Stomach smooth muscle (tissue), 2 donors: Measurements from ENCODE around the gene EBF4.
"Not testable (repeated sequence)": the region's sequence is repeated elsewhere in the genome, so short reads cannot be mapped to it uniquely, and the experiment has no call there.

ENCODE experiments used
- H3K27ac ChIP-seq: one replicate; pipeline ENCODE4 v1.7.0; 2013; ENCODE audit warnings: mild to moderate bottlenecking, low read length, inconsistent platforms
- H3K27me3 ChIP-seq, 2 donors: one replicate each; pipeline ENCODE4 v1.7.0; 2013; ENCODE audit warnings: low read length in 2 of 2; ENCODE audit not compliant: insufficient read depth in 2 of 2, control insufficient read depth in 1 of 2
- H3K36me3 ChIP-seq, 2 donors: one replicate each; pipeline ENCODE4 v1.7.0; 2013; ENCODE audit warnings: low read length in 2 of 2; ENCODE audit not compliant: control insufficient read depth in 2 of 2, insufficient read depth in 2 of 2
- H3K4me1 ChIP-seq: one replicate; pipeline ENCODE4 v1.7.0; 2013; ENCODE audit warnings: low read length; ENCODE audit not compliant: control insufficient read depth, insufficient read depth
- H3K4me3 ChIP-seq, 2 donors: one replicate each; pipeline ENCODE4 v1.7.0; 2013; ENCODE audit warnings: low read length in 2 of 2
- H3K9ac ChIP-seq, 2 donors: one replicate each; pipeline ENCODE4 v1.7.0; 2013; ENCODE audit warnings: low read length in 2 of 2, mild to moderate bottlenecking in 1 of 2
- H3K9me3 ChIP-seq, 2 donors: one replicate each; pipeline ENCODE4 v1.7.0; 2013; ENCODE audit warnings: low read length in 2 of 2; ENCODE audit not compliant: control insufficient read depth in 2 of 2
- donor health status: healthy.
- donor health status: Pancreatic carcinoma.

Gene EBF4

DNA sequence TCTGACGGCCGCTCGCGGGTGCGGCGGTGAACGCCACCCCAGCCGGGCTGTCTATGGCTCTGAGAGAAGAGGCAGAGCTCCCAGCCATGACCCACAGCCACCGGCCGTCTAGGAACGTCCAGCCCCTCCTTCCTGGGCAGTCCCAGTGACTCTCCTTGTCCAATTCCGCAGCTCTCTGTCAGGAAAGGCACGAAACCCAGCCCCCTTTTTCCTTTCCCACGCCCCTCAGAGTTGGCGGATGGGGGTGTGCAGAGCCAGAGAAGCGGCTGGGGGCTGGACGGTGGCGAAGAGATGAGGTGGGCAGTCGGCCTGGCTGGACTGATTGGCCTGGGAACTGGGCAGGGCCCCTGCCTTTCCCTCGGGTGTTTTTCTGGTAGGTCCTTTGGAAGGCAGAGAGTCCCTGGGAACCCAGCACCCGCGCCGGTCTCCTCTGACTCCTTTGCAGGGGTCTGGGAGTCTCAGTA lies 1.5 kb downstream of the EBF4 start:
- Histone ChIP-seq H3K4me1 (peaks cover 18% of the 10 kb centered on the region), H3K27me3 (peaks cover 0 to 2% of the 10 kb centered on the region in 2 donors), H3K4me3 (peak overlapping the region in 1 of 2 donors; percentile 71), H3K9ac (no peak overlapping the region), H3K27ac (no peak overlapping the region), H3K36me3 (no peaks in the 10 kb centered on the region), H3K9me3 (no peaks in the 10 kb centered on the region)

DNA sequence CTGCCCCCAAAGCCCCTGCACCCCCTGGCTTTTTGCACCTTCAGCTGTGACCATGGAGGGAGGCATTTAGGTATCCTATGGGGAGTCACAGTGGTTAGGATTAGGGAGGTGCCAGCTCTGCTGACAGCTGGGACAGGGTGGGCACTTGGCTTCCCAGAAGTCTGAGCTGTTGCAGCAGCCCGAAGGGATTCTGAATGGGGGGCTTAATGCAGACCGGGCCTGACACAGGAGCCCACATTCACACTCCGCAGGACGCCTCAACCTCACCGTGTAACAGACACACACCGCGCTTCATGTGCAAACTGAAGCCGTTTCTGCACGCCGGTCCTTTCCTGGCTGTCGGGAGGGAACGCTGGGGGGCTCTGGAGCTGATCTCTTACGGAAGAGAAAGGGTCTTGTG lies 1.9 kb downstream of the EBF4 start:
- no peaks in the 10 kb centered on the region for H3K9me3 ChIP-seq
- H3K27me3 ChIP-seq: peaks cover 0 to 2% of the 10 kb centered on the region in 2 donors
- H3K36me3 ChIP-seq: no peaks in the 10 kb centered on the region
- H3K9ac ChIP-seq: no peak overlapping the region
- no peak overlapping the region for H3K4me3 ChIP-seq
- no peak overlapping the region for H3K27ac ChIP-seq
- peaks cover 18% of the 10 kb centered on the region for H3K4me1 ChIP-seq

DNA sequence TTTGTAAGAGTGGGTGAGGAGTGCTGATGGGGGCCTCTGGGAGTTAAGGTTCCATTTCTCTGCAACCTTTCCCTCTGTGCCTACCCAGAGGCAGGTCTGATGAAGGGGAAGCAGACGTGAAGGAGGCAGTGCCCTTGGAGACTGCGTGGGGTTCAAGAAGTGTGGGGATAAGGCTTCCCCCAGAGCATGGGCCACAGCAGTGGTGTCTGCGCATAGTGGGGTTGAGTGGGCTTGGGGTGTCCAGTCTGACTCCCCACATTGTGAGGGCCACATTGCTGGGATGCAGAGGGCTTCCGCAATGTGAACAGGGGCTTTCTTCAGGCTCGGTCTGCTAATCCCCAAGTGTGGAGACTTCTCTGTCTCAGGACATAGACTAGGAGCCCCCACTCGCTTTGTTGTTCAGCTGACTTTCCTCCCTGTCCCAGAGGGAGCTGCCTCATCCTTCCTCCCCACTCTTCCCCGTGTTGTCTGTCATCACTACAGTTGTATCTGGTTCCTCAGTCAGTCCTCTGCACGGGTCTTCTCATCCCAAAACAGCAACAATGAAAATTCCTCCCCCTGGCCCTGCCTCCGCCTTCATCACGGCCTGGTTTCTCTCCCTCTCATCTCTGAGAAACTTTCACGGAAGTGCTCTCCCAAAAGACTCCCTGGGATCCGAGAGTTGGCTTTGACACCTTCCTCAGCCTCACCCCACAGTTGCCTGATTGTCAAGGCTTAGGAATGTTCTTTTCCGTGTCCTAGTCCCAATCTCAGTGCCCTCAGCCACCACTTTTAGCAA lies 2.8 kb downstream of the EBF4 start:
- no peak overlapping the region for H3K4me3 ChIP-seq
- no peak overlapping the region for H3K27ac ChIP-seq
- no peaks in the 10 kb centered on the region for H3K9me3 ChIP-seq
- no peaks in the 10 kb centered on the region for H3K36me3 ChIP-seq
- no peak overlapping the region for H3K9ac ChIP-seq
- peaks cover 0 to 2% of the 10 kb centered on the region in 2 donors for H3K27me3 ChIP-seq
- peaks cover 18% of the 10 kb centered on the region for H3K4me1 ChIP-seq

DNA sequence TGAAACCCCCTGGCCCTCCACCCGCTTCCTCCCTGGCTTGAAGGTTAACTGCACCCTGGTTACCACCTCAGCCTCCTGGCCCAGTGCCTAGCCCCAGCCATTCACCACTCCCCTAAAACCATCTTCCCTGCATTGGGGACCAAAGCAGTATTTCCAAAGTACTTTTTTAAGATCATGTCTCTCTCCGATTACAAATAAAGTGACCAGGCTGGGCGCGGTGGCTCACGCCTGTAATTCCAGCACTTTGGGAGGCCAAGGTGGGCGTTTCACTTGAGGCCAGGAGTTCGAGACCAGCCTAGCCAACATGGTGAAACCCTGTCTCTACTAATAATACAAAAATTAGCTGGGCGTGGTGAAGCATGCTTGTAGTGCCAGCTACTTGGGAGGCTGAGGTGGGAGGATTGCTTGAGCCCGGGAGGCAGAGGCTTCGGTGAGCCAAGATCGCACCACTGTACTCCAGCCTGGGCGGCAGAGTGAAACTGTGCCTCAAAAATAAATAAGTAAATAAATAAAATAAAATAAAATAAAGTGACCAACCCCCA lies 3.5 kb downstream of the EBF4 start:
- H3K4me3 ChIP-seq, H3K9ac ChIP-seq, H3K36me3 ChIP-seq, H3K27me3 ChIP-seq, H3K9me3 ChIP-seq, H3K27ac ChIP-seq: not testable (repeated sequence)
- peaks cover 18% of the 10 kb centered on the region for H3K4me1 ChIP-seq

DNA sequence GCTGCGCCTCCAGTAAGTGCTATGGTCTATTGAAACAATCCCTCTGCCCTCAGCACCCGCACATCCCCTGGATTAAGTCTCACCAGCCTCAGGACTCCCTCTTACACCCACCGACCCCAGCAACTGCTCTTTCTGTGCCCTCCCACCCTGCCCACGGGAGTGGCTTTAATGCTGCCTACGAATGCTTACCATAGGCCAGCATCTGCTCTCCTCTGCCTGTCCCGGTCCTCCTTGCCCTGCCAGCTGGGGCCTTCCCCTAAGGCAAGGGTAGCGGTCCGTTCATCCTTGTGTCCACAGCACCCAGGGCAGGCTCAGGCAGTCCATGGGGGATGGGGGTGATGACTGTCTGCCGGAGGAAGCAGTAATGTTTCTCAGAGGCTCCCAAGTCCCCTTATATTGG lies 4.1 kb downstream of the EBF4 start:
- Histone ChIP-seq H3K27me3 (peaks cover 0 to 2% of the 10 kb centered on the region in 2 donors), H3K9ac (no peak overlapping the region), H3K27ac (no peak overlapping the region), H3K36me3 (no peaks in the 10 kb centered on the region), H3K4me3 (no peak overlapping the region), H3K9me3 (no peaks in the 10 kb centered on the region), H3K4me1 (peaks cover 16% of the 10 kb centered on the region)

DNA sequence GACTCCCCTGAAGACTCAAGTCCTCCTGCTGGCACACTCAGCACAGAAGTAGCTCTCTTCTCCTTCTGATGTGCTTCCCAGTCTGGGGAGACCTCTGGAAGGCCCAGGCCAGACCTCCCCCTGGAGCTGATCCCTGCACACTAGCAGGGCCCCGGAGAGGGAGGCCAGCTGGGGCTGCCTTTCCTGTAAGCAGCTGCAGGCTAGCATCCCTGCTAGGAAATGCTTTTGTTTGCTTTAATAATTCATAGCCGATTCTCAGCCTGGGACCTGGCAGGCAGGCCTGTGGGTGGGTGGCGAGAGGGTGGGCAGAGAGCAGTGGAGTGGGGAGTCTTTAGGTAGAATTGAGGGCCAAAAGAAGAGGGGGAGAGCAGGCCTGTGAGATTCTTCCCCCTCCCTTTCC lies 5.2 kb downstream of the EBF4 start:
- H3K9ac ChIP-seq: no peak overlapping the region
- peaks cover 10% of the 10 kb centered on the region for H3K4me1 ChIP-seq
- H3K27ac ChIP-seq: no peak overlapping the region
- peaks cover 0 to 2% of the 10 kb centered on the region in 2 donors for H3K27me3 ChIP-seq
- no peaks in the 10 kb centered on the region for H3K9me3 ChIP-seq
- no peak overlapping the region for H3K4me3 ChIP-seq
- no peaks in the 10 kb centered on the region for H3K36me3 ChIP-seq

DNA sequence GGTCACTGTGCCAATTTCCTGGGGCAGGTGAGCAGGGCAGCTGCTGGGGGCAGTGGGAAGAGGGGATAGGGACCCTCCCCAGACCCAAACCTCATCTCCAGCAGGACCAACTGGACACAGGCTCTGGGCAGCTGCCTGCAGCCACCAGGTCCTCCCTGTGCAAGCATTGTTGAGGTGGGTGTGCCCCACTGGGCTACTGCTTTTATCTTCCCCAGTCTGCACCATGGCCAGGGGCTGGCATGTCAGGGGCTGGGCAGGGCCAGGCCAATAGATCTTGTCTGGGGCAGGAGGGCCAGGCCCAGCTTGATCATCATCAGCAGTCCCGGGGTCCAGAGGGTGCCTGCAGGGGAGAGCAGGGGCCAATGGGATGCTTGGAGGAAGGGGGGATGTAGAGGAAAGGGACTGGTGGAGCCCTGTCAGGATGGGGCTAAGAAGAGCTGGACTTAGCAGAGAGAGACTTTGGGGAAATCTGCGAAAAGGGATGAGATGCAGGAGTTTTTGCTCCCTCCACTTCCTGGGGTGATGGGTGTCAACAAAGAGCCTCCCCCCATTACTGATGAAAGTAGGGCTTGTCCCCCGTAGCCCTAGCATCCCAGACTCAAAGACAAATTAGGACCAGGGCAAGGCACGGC lies 5.7 kb downstream of the EBF4 start:
- no peak overlapping the region for H3K9ac ChIP-seq
- H3K4me3 ChIP-seq: no peak overlapping the region
- no peaks in the 10 kb centered on the region for H3K36me3 ChIP-seq
- H3K9me3 ChIP-seq: no peaks in the 10 kb centered on the region
- peaks cover 10% of the 10 kb centered on the region for H3K4me1 ChIP-seq
- H3K27ac ChIP-seq: no peak overlapping the region
- peaks cover 0 to 2% of the 10 kb centered on the region in 2 donors for H3K27me3 ChIP-seq

DNA sequence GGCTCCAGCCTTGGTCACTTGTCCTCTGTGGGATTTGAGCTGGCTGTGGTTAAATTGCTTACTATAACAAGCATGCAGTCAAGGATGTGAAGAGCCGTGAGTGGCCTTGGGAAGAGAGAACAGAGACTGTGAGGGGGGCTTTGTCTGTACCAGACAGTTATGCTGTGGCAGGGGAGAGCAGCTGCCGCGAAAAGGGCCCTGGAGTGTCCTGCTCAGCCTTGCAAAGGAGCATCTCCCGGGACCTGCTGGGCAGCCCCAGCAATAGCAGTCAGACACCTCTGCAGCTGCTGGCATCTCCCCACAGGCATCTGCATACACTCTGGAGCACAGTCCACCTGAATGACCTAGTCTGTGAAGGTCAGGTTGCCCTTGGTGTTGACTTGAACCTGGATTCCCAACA lies 6.3 kb downstream of the EBF4 start:
- peaks cover 0 to 2% of the 10 kb centered on the region in 2 donors for H3K27me3 ChIP-seq
- peaks cover 7% of the 10 kb centered on the region for H3K4me1 ChIP-seq
- H3K9ac ChIP-seq: no peak overlapping the region
- no peaks in the 10 kb centered on the region for H3K36me3 ChIP-seq
- H3K27ac ChIP-seq: no peak overlapping the region
- H3K4me3 ChIP-seq: no peak overlapping the region
- H3K9me3 ChIP-seq: no peaks in the 10 kb centered on the region

DNA sequence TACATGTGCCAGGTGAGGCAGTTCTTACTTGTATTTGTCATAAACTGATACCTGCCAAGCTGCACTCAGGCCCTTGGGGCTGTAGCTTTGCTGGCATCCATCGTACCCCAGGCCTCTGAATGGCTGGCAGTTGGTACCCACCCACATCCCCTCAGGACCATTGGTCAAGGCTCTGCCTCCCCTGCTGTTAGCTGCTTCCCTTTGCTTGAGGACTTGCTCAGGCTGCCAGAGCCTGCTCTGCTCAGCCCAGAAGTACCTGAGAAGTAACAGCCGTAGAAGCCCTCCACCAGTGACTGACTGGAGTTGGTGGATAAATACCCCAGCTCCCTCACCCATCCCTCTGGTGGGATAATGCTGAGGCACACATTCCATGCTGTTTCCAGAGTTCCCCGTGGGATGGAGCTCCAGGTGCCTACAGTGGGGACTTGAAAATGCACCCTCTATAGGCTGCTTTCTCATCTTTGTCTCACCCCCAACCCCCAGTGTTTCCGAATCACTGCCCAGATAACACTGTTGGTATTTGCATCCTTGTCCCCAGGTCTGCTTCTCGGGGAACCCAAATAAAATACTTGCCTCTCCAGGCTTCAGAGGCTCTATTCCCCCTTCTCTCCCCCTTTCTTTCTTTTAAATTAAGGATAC lies 7.3 kb downstream of the EBF4 start:
- H3K9ac ChIP-seq: no peak overlapping the region
- no peaks in the 10 kb centered on the region for H3K4me1 ChIP-seq
- H3K36me3 ChIP-seq: no peaks in the 10 kb centered on the region
- H3K27me3 ChIP-seq: no peaks in the 10 kb centered on the region
- no peak overlapping the region for H3K4me3 ChIP-seq
- H3K27ac ChIP-seq: no peak overlapping the region
- H3K9me3 ChIP-seq: no peaks in the 10 kb centered on the region

DNA sequence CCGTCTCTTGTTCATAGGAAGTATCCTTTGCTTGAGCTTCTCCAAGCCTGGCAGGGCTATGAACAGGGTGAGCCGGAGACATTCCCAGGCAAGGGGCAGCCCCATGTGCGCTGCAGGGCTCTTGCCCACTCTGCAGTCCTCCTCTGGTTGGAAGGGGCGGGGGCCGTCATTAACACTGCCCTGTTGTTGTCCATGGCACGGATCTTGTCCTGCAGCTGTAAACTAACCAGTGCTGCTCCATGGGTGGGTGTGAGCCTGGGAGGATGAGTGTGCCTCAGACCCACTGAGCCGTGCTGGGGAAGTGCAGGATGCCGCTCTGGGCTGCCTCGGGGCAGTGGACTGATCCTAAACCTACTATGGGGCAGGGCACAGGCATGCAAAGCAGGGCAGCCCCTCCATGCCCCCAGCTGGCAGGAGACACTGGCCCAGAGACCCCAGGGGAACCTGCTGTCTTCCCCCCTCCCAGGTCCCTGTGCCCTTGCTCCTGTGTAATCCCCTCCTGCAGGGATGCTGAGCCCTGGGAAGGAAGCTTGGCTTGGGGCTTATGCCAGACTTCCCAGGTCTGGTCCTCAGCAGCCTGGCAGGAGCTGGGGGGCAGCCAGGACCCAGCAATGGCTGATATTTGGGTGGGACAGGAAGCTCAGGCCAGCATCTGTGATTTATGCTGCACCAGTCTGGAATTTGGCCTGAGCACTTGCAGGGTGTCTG lies 8.5 kb downstream of the EBF4 start:
- Histone ChIP-seq H3K9me3 (no peaks in the 10 kb centered on the region), H3K27ac (no peak overlapping the region), H3K4me1 (no peaks in the 10 kb centered on the region), H3K4me3 (no peak overlapping the region), H3K9ac (no peak overlapping the region), H3K36me3 (no peaks in the 10 kb centered on the region), H3K27me3 (no peaks in the 10 kb centered on the region)
